H9 (cell line): Measurements from ENCODE around the gene ZBP1. TPM values are rescaled to one million over a fixed set of nuclear protein-coding genes. Genes with fewer than 3 reads are reported as not detected.

Experiments
- DNase-seq: peaks from one replicate; pipeline ENCODE4 v3.0.0-alpha.2; 2017
- H2AFZ ChIP-seq: one replicate; pipeline ENCODE4 v1.6.1; 2013; ENCODE audit warnings: mild to moderate bottlenecking, low read length, control low read depth, moderate library complexity
- H2AK5ac ChIP-seq: 2 replicates; pipeline ENCODE4 v1.6.1; 2013; ENCODE audit warnings: low read length, control low read depth, mixed read lengths; ENCODE audit not compliant: insufficient read length
- H2BK120ac ChIP-seq: one replicate; pipeline ENCODE4 v1.6.1; 2013; ENCODE audit warnings: low read depth, mild to moderate bottlenecking, low read length, control low read depth, inconsistent platforms; ENCODE audit not compliant: poor library complexity, severe bottlenecking
- H2BK12ac ChIP-seq: 2 replicates; pipeline ENCODE4 v1.6.1; 2013; ENCODE audit warnings: low read length, control low read depth, mixed read lengths, low read depth; ENCODE audit not compliant: insufficient read length
- H2BK15ac ChIP-seq: 2 replicates; pipeline ENCODE4 v1.6.1; 2013; ENCODE audit warnings: low read depth, low read length, control low read depth
- H2BK20ac ChIP-seq: one replicate; pipeline ENCODE4 v1.6.1; 2013; ENCODE audit warnings: low read depth, mild to moderate bottlenecking, low read length, control low read depth, inconsistent platforms; ENCODE audit not compliant: poor library complexity, severe bottlenecking
- H2BK5ac ChIP-seq: 2 replicates; pipeline ENCODE4 v1.6.1; 2013; ENCODE audit warnings: low read length, control low read depth, mixed read lengths; ENCODE audit not compliant: insufficient read length
- H3K14ac ChIP-seq: 2 replicates; pipeline ENCODE4 v1.6.1; 2013; ENCODE audit warnings: low read length, control low read depth; ENCODE audit not compliant: insufficient read depth
- H3K18ac ChIP-seq: 2 replicates; pipeline ENCODE4 v1.6.1; 2013; ENCODE audit warnings: low read depth, mild to moderate bottlenecking, mixed read lengths, low read length, control low read depth; ENCODE audit not compliant: insufficient read length
- H3K23ac ChIP-seq: 2 replicates; pipeline ENCODE4 v1.6.1; 2013; ENCODE audit warnings: low read length, control low read depth, mixed read lengths, low read depth; ENCODE audit not compliant: insufficient read length
- H3K23me2 ChIP-seq: 2 replicates; pipeline ENCODE4 v1.6.1; 2013; ENCODE audit warnings: low read depth, mild to moderate bottlenecking, mixed read lengths, low read length, control low read depth; ENCODE audit not compliant: insufficient read length, poor library complexity, severe bottlenecking
- H3K27ac ChIP-seq: 2 replicates; pipeline ENCODE4 v1.5.1; 2013; ENCODE audit warnings: low read length, control low read depth, mixed read lengths, low read depth; ENCODE audit not compliant: insufficient read length
- H3K27me3 ChIP-seq: 2 replicates; pipeline ENCODE4 v1.6.1; 2013; ENCODE audit warnings: low read length, control low read depth, inconsistent platforms; ENCODE audit not compliant: insufficient read depth
- H3K4ac ChIP-seq: 2 replicates; pipeline ENCODE4 v1.6.1; 2013; ENCODE audit warnings: low read depth, mild to moderate bottlenecking, control low read depth, inconsistent platforms, low read length, moderate library complexity
- H3K4me1 ChIP-seq: 2 replicates; pipeline ENCODE4 v1.6.1; 2013; ENCODE audit warnings: low read length, control low read depth, inconsistent platforms; ENCODE audit not compliant: insufficient read depth
- H3K4me2 ChIP-seq: 2 replicates; pipeline ENCODE4 v1.6.1; 2013; ENCODE audit warnings: low read length, control low read depth, mixed read lengths; ENCODE audit not compliant: insufficient read length, insufficient read depth
- H3K56ac ChIP-seq: 2 replicates; pipeline ENCODE4 v1.6.1; 2013; ENCODE audit warnings: low read depth, mild to moderate bottlenecking, mixed read lengths, low read length, control low read depth; ENCODE audit not compliant: insufficient read length
- H3K79me1 ChIP-seq: 2 replicates; pipeline ENCODE4 v1.6.1; 2013; ENCODE audit warnings: low read depth, mild to moderate bottlenecking, moderate library complexity, low read length, control low read depth, inconsistent platforms; ENCODE audit not compliant: insufficient read depth, poor library complexity, severe bottlenecking
- H3K79me2 ChIP-seq: 2 replicates; pipeline ENCODE4 v1.6.1; 2013; ENCODE audit warnings: low read length, control low read depth, inconsistent platforms; ENCODE audit not compliant: insufficient read depth
- H3K9ac ChIP-seq: 2 replicates; pipeline ENCODE4 v1.6.1; 2013; ENCODE audit warnings: low read length, control low read depth, mixed read lengths; ENCODE audit not compliant: insufficient read length; ENCODE audit errors: extremely low read depth
- H3K9me3 ChIP-seq: one replicate; pipeline ENCODE4 v1.6.1; 2013; ENCODE audit warnings: low read depth, low read length, inconsistent platforms; ENCODE audit not compliant: control insufficient read depth
- H3T11ph ChIP-seq: one replicate; pipeline ENCODE4 v1.6.1; 2013; ENCODE audit warnings: mild to moderate bottlenecking, low read length, control low read depth, inconsistent platforms
- H4K20me1 ChIP-seq: one replicate; pipeline ENCODE4 v1.6.1; 2013; ENCODE audit not compliant: control insufficient read depth, insufficient read length, insufficient read depth
- H4K5ac ChIP-seq: 2 replicates; pipeline ENCODE4 v1.6.1; 2013; ENCODE audit warnings: low read depth, mild to moderate bottlenecking, mixed read lengths, low read length, control low read depth; ENCODE audit not compliant: insufficient read length
- H4K8ac ChIP-seq: replicated peaks from 2 replicates; pipeline ENCODE4 v1.6.1; 2013; ENCODE audit warnings: low read length, control low read depth, mixed read lengths, low read depth; ENCODE audit not compliant: insufficient read length
- H4K91ac ChIP-seq: 2 replicates; pipeline ENCODE4 v1.6.1; 2013; ENCODE audit warnings: low read depth, mild to moderate bottlenecking, moderate library complexity, mixed read lengths, low read length, control low read depth; ENCODE audit not compliant: insufficient read length
- H3K27ac Mint-ChIP-seq, 3 experiments: 2 replicates in 2 of 3; 3 replicates in 1 of 3; pipeline ENCODE4 v1.8.0; 2020 to 2021; ENCODE audit warnings: mixed read lengths in 3 of 3, mild to moderate bottlenecking in 1 of 3, moderate library complexity in 1 of 3
- H3K27me3 Mint-ChIP-seq: 2 replicates; pipeline ENCODE4 v1.8.0; 2021; ENCODE audit warnings: low read depth, mild to moderate bottlenecking, moderate library complexity, mixed read lengths
- H3K36me3 Mint-ChIP-seq, 3 experiments: 2 replicates in 2 of 3; 3 replicates in 1 of 3; pipeline ENCODE4 v1.8.0; 2020 to 2021; ENCODE audit warnings: low read depth in 3 of 3, mixed read lengths in 3 of 3; ENCODE audit not compliant: insufficient read depth in 1 of 3
- H3K4me1 Mint-ChIP-seq, 2 experiments: 2 replicates each; pipeline ENCODE4 v1.8.0; 2020; ENCODE audit warnings: mixed read lengths in 2 of 2
- H3K4me3 Mint-ChIP-seq, 2 experiments: 2 replicates in 1 of 2; 3 replicates in 1 of 2; pipeline ENCODE4 v1.8.0; 2020 to 2021; ENCODE audit warnings: mild to moderate bottlenecking in 2 of 2, mixed read lengths in 2 of 2, moderate library complexity in 1 of 2
- H3K9me3 Mint-ChIP-seq, 2 experiments: 2 replicates in 1 of 2; 3 replicates in 1 of 2; pipeline ENCODE4 v1.8.0; 2020; ENCODE audit warnings: mild to moderate bottlenecking in 2 of 2, mixed read lengths in 2 of 2, moderate library complexity in 1 of 2
- CTCF ChIP-seq: fragments of 200-600 bp; sonication (generic); conservative IDR thresholded peaks from 3 replicates; pipeline ENCODE4 v1.8.0; 2021; ENCODE audit warnings: antibody characterized with exemption, mild to moderate bottlenecking
- WGBS: extraction: QIAGEN DNeasy Blood & Tissue Kit; methylation state at CpG from one replicate; pipeline ENCODE4 v1.1.7; 2013; ENCODE audit warnings: missing lambda C conversion rate, low lambda C conversion rate, mixed read lengths; ENCODE audit not compliant: insufficient read length; ENCODE audit errors: extremely low coverage; 5-methylcytosine and 5-hydroxymethylcytosine counted together
- total RNA-seq: library from RNA; stranded (reverse); gene quantifications from 2 replicates; pipeline ENCODE4 v1.2.1, GENCODE V29; 2021

Gene ZBP1
- total RNA-seq, 1 experiment from 2014 or later, result not detected

DNA sequence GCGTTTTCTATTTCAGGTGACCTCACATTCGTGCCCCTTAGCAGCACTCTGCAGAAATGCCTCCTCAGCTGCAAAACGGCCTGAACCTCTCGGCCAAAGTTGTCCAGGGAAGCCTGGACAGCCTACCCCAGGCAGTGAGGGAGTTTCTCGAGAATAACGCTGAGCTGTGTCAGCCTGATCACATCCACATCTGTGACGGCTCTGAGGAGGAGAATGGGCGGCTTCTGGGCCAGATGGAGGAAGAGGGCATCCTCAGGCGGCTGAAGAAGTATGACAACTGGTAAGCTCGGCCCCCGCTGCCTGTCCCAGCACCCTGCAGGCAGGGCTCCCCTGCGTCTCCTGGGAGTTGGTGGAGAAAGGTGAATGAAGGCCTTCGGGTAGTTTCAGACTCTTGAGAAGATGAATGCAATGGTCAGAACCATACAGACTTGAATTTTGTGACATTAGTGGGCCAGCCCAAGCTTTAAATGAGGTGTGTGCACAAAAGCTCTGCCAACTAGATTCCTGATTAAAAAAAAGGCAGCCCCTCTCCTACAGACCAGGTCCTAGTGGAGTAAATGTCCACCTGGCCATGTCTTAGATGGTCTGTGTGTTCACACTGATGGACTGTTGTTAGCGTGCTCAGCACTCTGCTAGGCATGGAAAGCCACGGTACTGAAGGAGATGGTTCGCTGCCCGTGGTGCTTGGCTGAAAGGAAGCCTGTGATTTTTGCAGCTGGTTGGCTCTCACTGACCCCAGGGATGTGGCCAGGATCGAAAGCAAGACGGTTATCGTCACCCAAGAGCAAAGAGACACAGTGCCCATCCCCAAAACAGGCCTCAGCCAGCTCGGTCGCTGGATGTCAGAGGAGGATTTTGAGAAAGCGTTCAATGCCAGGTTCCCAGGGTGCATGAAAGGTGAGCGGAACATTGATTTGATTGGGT lies 58.6 kb downstream of the ZBP1 start:
- no peak overlapping the region for H2BK120ac ChIP-seq
- no peak overlapping the region for H3K18ac ChIP-seq
- Mint-ChIP-seq H3K4me1 (no peaks in the 10 kb centered on the region), H3K36me3 (no peaks in the 10 kb centered on the region), H3K27me3 (peaks cover 19% of the 10 kb centered on the region), H3K9me3 (no peaks in the 10 kb centered on the region), H3K27ac (no peak overlapping the region), H3K4me3 (no peak overlapping the region)
- no peaks in the 10 kb centered on the region for H4K20me1 ChIP-seq
- no peaks in the 10 kb centered on the region for H3K79me2 ChIP-seq
- no peak overlapping the region for H3K14ac ChIP-seq
- no peak overlapping the region for H3K4ac ChIP-seq
- no peaks in the 10 kb centered on the region for H3K27me3 ChIP-seq
- no peak overlapping the region for H3K27ac ChIP-seq
- no peak overlapping the region for H2AK5ac ChIP-seq
- H2BK5ac ChIP-seq, result no peak overlapping the region
- H3K23me2 ChIP-seq, result no peaks in the 10 kb centered on the region
- no CpG with 5 or more reads among the region's 24 CpGs for WGBS
- TF ChIP-seq CTCF, result no peak
- no peak overlapping the region for H2BK12ac ChIP-seq
- no peak overlapping the region for H4K5ac ChIP-seq
- H3K56ac ChIP-seq, result no peak overlapping the region
- no peaks in the 10 kb centered on the region for H3K9me3 ChIP-seq
- no peak overlapping the region for H3T11ph ChIP-seq
- no peak overlapping the region for H3K9ac ChIP-seq
- no peak for DNase-seq
- no peaks in the 10 kb centered on the region for H3K4me1 ChIP-seq
- H4K8ac ChIP-seq, result no peak overlapping the region
- H2BK20ac ChIP-seq, result no peak overlapping the region
- no peak overlapping the region for H3K4me2 ChIP-seq
- no peak overlapping the region for H2AFZ ChIP-seq
- no peaks in the 10 kb centered on the region for H3K79me1 ChIP-seq
- H4K91ac ChIP-seq, result no peak overlapping the region
- no peak overlapping the region for H3K23ac ChIP-seq
- no peak overlapping the region for H2BK15ac ChIP-seq
